GM20000 (cell line): ENCODE measurements around the gene CACNG5.

Experiments
- DNase-seq: peaks from one replicate; pipeline ENCODE4 v3.0.0; 2012; ENCODE audit warnings: low spot score
- TF ChIP-seq, protein P1 (sequence below): IDR thresholded peaks from 2 replicates; pipeline ENCODE4 v1.5.1; 2012; ENCODE audit warnings: mild to moderate bottlenecking, control low read depth; ENCODE audit errors: extremely low read depth, missing control alignments

CACNG5 gene

GRCh38 chr17:66860204-66860603 is 25.3 kb downstream of the CACNG5 start:
- TF ChIP-seq, protein P1, sequence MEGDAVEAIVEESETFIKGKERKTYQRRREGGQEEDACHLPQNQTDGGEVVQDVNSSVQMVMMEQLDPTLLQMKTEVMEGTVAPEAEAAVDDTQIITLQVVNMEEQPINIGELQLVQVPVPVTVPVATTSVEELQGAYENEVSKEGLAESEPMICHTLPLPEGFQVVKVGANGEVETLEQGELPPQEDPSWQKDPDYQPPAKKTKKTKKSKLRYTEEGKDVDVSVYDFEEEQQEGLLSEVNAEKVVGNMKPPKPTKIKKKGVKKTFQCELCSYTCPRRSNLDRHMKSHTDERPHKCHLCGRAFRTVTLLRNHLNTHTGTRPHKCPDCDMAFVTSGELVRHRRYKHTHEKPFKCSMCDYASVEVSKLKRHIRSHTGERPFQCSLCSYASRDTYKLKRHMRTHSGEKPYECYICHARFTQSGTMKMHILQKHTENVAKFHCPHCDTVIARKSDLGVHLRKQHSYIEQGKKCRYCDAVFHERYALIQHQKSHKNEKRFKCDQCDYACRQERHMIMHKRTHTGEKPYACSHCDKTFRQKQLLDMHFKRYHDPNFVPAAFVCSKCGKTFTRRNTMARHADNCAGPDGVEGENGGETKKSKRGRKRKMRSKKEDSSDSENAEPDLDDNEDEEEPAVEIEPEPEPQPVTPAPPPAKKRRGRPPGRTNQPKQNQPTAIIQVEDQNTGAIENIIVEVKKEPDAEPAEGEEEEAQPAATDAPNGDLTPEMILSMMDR: no peak
- DNase-seq: no peak

DNA sequence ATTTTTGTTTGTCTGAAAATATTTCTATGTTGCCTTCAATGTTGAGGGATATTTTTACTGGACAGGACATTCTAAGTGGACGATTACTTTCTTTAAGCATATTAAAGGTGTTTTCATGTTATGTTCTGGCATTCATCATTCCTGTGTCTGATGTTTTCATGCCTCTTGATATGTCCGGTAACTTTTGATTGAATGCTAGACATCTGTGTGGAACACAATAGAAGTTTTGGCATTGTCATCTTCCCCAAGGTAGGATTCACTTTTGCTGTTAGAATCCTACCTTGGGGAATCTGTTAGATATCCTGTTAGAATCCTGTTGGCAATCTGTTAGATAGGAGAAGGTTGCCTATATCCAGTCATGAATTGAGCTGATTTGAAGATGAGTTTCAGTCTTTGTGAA is 28.9 kb downstream of the CACNG5 start:
- TF ChIP-seq, protein P1: no peak
- DNase-seq: no peak

DNA sequence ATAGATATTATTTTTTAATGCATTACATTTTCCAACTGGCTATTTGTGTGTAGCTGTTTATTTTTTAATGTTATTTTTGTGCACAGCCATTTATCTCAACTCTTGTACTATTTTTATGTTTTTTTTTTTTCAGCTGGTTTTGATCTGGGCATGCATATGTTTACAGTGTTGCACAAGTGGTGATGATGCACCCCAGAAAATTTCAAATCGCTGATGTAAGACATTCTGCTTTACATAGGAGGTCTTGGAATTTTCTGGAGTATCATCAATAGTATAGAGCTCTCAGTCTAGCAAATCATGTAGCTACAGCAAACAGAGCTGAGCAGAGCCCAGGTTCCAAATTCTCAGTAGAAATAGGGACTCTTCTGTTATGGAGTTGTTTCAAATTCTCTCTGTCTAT is 30.2 kb downstream of the CACNG5 start:
- TF ChIP-seq, protein P1: no peak
- DNase-seq: no peak

DNA sequence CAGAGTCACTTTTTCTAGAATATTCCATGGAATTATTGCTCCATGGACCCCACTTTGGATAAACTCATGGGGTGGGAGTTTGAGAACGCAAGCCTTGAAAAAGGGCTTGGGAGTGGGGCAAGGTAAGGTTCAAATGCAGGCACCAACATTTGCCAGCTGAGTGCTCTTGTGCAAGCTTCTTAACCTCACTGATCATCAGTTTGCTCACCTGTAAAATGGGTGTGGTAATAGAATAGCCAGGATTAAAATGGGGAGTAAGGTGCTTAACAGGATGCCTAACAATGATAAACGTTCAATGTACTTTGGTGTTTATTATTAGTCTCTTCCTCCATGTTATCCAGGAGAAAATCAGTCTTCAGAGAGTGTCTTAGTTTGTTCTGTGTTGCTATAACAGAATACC is 39.0 kb downstream of the CACNG5 start:
- TF ChIP-seq, protein P1: no peak
- no peak for DNase-seq

DNA sequence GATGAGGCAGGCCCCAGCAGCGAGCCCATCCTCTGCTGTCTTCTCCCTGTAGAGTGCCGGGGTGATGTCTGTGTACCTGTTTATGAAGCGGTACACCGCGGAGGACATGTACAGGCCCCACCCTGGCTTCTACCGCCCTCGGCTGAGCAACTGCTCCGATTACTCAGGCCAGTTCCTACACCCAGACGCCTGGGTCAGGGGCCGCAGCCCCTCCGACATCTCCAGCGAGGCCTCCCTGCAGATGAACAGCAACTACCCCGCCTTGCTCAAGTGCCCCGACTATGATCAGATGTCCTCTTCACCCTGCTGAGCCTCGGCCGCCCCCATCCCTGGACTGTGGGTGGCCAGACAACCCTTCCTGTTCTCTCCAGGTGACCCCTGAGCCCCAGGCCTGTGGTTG is 50.0 kb downstream of the CACNG5 start:
- no peak for DNase-seq
- TF ChIP-seq, protein P1: no peak

DNA sequence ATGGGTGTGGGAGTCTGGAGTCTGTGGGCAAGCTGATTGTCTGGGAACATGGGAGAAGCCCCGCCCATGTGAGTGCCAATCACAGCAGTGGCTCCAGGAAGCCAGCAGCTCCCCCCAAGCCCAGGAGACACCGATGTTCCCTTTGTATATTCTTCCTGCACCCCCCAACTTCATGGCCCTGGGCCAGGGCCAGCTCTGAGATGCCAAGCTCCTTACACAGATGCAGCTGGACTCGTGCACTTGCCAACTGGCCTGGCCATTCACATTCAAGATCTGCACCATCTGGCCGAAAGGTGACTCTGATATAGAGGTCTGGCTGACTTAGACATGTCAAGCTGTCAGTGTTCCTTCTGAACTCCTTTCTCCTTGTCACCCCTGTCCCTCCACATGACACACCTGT is 50.5 kb downstream of the CACNG5 start:
- no peak for DNase-seq
- TF ChIP-seq, protein P1: no peak

DNA sequence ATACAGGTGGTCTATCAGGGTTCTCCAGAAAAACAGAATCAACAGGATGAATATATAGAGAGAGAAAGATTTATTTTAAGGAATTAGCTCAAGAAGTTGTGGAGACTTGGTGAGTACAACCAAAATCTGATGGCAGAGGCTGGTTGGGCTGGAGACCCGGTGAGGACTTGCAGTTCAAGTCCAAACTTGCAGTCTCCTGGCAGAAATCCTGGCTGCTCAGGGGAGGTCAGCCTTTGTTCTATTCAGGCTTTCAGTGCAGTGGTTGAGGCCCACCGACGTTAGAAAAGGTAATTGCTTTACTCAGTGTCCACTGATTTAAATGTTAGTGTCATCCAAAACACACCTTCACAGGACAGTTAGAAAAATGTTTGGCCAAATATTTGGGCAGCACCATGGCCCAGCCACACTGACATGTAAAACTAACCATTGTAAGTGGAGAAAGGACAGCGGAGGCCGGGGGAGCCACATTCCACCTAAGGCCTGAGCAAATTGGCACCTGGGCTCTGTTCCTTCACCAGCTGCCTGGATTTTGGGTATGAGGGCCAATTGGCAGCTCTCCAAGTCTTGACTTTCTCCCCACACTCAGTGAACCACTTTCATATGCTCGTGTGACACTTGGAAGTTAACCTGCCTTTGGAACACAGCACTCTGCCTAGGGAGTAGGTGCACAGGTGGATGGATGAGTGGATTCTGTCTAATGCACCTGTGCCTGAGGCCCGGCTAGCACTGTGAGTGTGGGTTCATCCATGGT is 54.7 kb downstream of the CACNG5 start:
- TF ChIP-seq, protein P1: no peak
- no peak for DNase-seq
